EH (cell line): Measurements from ENCODE around the gene THEM4.
A peak's percentile ranks its signal among the peaks of the same experiment; 100 is the strongest.
"Not testable (repeated sequence)": the region's sequence is repeated elsewhere in the genome, so short reads cannot be mapped to it uniquely, and the experiment has no call there.

Experiments
- DNase-seq: peaks from one replicate; pipeline ENCODE4 v3.0.0-alpha.2; 2015; ENCODE audit warnings: low read depth

Gene THEM4

GRCh38 chr1:151934048-151934493, 24.8 kb upstream of the THEM4 start:
- DNase-seq, result peak; percentile 68

- no peak for DNase-seq
Measured at GRCh38 chr1:151924691-151925587, 15.6 kb upstream of the THEM4 start.

- DNase-seq, result no peak
Measured at GRCh38 chr1:151923422-151923821, 14.1 kb upstream of the THEM4 start.

GRCh38 chr1:151920149-151920548, 10.8 kb upstream of the THEM4 start:
- no peak for DNase-seq

- no peak for DNase-seq
Measured at GRCh38 chr1:151918819-151919610, 9.7 kb upstream of the THEM4 start.

GRCh38 chr1:151918156-151918555, 8.8 kb upstream of the THEM4 start:
- DNase-seq, result no peak

GRCh38 chr1:151916726-151917370, 7.5 kb upstream of the THEM4 start:
- no peak for DNase-seq

GRCh38 chr1:151915061-151915686, 5.9 kb upstream of the THEM4 start:
- no peak for DNase-seq

- no peak for DNase-seq
Measured at GRCh38 chr1:151914076-151914475, 4.8 kb upstream of the THEM4 start.

- no peak for DNase-seq
Measured at GRCh38 chr1:151912973-151913372, 3.7 kb upstream of the THEM4 start.

GRCh38 chr1:151908228-151908691, 1.1 kb downstream of the THEM4 start:
- DNase-seq, result peak; percentile 12

- no peak for DNase-seq
Measured at GRCh38 chr1:151907363-151908139, 1.8 kb downstream of the THEM4 start.

GRCh38 chr1:151906324-151906645, 3.0 kb downstream of the THEM4 start:
- not testable (repeated sequence) for DNase-seq

- DNase-seq, result peak; percentile 42
Measured at GRCh38 chr1:151905443-151906323, 3.6 kb downstream of the THEM4 start.

- DNase-seq, result peak; percentile 9
Measured at GRCh38 chr1:151905070-151905442, 4.3 kb downstream of the THEM4 start.

GRCh38 chr1:151902858-151903257, 6.5 kb downstream of the THEM4 start:
- no peak for DNase-seq

- DNase-seq, result not testable (repeated sequence)
Measured at GRCh38 chr1:151900804-151901203, 8.5 kb downstream of the THEM4 start.

- DNase-seq, result peak; percentile 44
Measured at GRCh38 chr1:151898519-151898991, 10.8 kb downstream of the THEM4 start.

GRCh38 chr1:151897991-151898431, 11.3 kb downstream of the THEM4 start:
- no peak for DNase-seq
